GM21825 (cell line): ENCODE data around the gene MYL3.
"Not testable (repeated sequence)": the region's sequence is repeated elsewhere in the genome, so short reads cannot be mapped to it uniquely, and the experiment has no call there.

Experiments
- ATAC-seq: cut with Tn5 transposase; IDR thresholded peaks from one replicate; pipeline ENCODE4 v1.9.1; 2021; ENCODE audit warnings: mild to moderate bottlenecking, moderate library complexity; ENCODE audit not compliant: unreplicated experiment

The MYL3 gene

GRCh38 chr3:46831316-46831715, 31.9 kb downstream of the MYL3 start:
- ATAC-seq, result no peak

- no peak for ATAC-seq
These were observed 32.4 kb downstream of the MYL3 start for GRCh38 chr3:46830801-46831200.

GRCh38 chr3:46829699-46830208, 33.5 kb downstream of the MYL3 start:
- ATAC-seq, result no peak

- ATAC-seq, result no peak
These were observed 37.8 kb downstream of the MYL3 start for GRCh38 chr3:46825450-46825849.

GRCh38 chr3:46824211-46824970, 38.9 kb downstream of the MYL3 start:
- ATAC-seq, result no peak

- ATAC-seq, result not testable (repeated sequence)
These were observed 39.9 kb downstream of the MYL3 start for GRCh38 chr3:46823314-46823713.

- ATAC-seq, result no peak
These were observed 41.7 kb downstream of the MYL3 start for GRCh38 chr3:46821553-46821952.

- ATAC-seq, result no peak
These were observed 42.4 kb downstream of the MYL3 start for GRCh38 chr3:46820852-46821251.

GRCh38 chr3:46812237-46812791, 50.9 kb downstream of the MYL3 start:
- no peak for ATAC-seq

GRCh38 chr3:46811615-46812236, 51.5 kb downstream of the MYL3 start:
- ATAC-seq, result no peak

GRCh38 chr3:46808766-46809165, 54.5 kb downstream of the MYL3 start:
- not testable (repeated sequence) for ATAC-seq
